HepG2 (cell line): ENCODE data around the gene NINL.

Experiments
- ETV5 ChIP-seq: IDR thresholded peaks from 2 replicates; pipeline ENCODE4 v1.6.1; 2018; ENCODE audit warnings: missing biosample characterization, missing genetic modification reagents, inconsistent platforms, borderline replicate concordance
- LCORL ChIP-seq, 2 experiments: fragments of 450-650 bp in 1 of 2; sonication (generic) in 1 of 2; formaldehyde crosslinking in 1 of 2; IDR thresholded peaks; 2 replicates each; pipeline versions ENCODE4 v1.5.0 to v1.6.1; 2017 to 2020; ENCODE audit warnings: antibody characterized with exemption in 1 of 2, missing genetic modification reagents in 1 of 2
- MEF2D ChIP-seq: sonication (generic); formaldehyde crosslinking; IDR thresholded peaks from 2 replicates; pipeline ENCODE4 v1.5.1; 2020; ENCODE audit warnings: mild to moderate bottlenecking, missing genetic modification reagents
- MTA3 ChIP-seq: sonication (generic); formaldehyde crosslinking; IDR thresholded peaks from 2 replicates; pipeline ENCODE4 v1.4.0; 2020; ENCODE audit warnings: missing genetic modification reagents
- SMARCC2 ChIP-seq: fragments of 450-650 bp; IDR thresholded peaks from 2 replicates; pipeline ENCODE4 v1.6.1; 2017; ENCODE audit warnings: antibody characterized with exemption, mild to moderate bottlenecking
- SNAPC2 ChIP-seq: sonication (generic); formaldehyde crosslinking; IDR thresholded peaks from 2 replicates; pipeline ENCODE4 v1.8.1; 2022; ENCODE audit warnings: mild to moderate bottlenecking, missing genetic modification reagents
- U2AF1 ChIP-seq: fragments of 200-400 bp; formaldehyde crosslinking; optimal IDR thresholded peaks from 2 replicates; pipeline ENCODE3; 2017; ENCODE audit warnings: mild to moderate bottlenecking, low read depth, low read length
- ZNF136 ChIP-seq: sonication (generic); formaldehyde crosslinking; IDR thresholded peaks from 2 replicates; pipeline ENCODE4 v1.8.1; 2022; ENCODE audit warnings: low read depth, mild to moderate bottlenecking, moderate library complexity, missing genetic modification reagents
- ZNF773 ChIP-seq: sonication (generic); formaldehyde crosslinking; IDR thresholded peaks from 2 replicates; pipeline ENCODE4 v1.4.0; 2020; ENCODE audit warnings: missing genetic modification reagents, borderline replicate concordance
- ZNF792 ChIP-seq: IDR thresholded peaks from 2 replicates; pipeline ENCODE4 v1.6.1; 2016
- TF ChIP-seq, protein P1 (sequence below): sonication (generic); formaldehyde crosslinking; IDR thresholded peaks from 2 replicates; pipeline ENCODE4 v1.5.0; 2020; ENCODE audit warnings: mild to moderate bottlenecking, missing genetic modification reagents, moderate library complexity

DNA sequence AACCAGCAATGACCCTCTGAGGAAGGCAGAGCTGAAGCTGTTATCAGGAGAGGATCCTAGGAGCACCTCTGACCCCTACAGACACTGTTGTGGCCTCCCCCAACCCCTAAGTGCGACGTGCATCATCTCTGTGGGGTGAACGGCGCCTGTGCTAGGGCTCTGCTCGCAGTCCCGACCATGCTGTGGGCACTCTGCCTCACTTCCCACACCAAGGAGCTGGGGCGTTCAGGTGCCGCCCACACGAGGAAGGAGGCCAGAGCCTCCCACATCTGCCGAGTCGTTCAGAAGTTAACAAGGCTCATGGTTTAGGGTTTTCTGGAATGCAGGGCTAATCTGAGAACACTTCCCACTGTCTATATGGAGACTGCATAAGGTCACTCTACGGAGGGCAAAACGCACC lies 115.8 kb downstream of the NINL start:
- TF ChIP-seq ZNF773 (CRISPR knock-in tag) (no peak), SMARCC2 (no peak), MTA3 (CRISPR knock-in tag) (no peak), ZNF792 (no peak), LCORL (IDR thresholded peaks at IDR 0.05) (no peak), LCORL (CRISPR knock-in tag; IDR thresholded peaks at IDR 0.05) (no peak), ETV5 (no peak), MEF2D (CRISPR knock-in tag) (no peak), U2AF1 (no peak), ZNF136 (no peak), SNAPC2 (CRISPR knock-in tag) (no peak)
- TF ChIP-seq, protein P1, sequence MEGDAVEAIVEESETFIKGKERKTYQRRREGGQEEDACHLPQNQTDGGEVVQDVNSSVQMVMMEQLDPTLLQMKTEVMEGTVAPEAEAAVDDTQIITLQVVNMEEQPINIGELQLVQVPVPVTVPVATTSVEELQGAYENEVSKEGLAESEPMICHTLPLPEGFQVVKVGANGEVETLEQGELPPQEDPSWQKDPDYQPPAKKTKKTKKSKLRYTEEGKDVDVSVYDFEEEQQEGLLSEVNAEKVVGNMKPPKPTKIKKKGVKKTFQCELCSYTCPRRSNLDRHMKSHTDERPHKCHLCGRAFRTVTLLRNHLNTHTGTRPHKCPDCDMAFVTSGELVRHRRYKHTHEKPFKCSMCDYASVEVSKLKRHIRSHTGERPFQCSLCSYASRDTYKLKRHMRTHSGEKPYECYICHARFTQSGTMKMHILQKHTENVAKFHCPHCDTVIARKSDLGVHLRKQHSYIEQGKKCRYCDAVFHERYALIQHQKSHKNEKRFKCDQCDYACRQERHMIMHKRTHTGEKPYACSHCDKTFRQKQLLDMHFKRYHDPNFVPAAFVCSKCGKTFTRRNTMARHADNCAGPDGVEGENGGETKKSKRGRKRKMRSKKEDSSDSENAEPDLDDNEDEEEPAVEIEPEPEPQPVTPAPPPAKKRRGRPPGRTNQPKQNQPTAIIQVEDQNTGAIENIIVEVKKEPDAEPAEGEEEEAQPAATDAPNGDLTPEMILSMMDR: no peak
